HCT116 (cell line): Measurements from ENCODE around the gene PGBD4.

Experiments used
- CEBPB ChIP-seq: IDR thresholded peaks from 2 replicates; pipeline ENCODE4 v1.6.1; 2012; ENCODE audit warnings: low read depth
- ELF1 ChIP-seq: IDR thresholded peaks from 2 replicates; pipeline ENCODE4 v1.6.1; 2012; ENCODE audit warnings: low read depth, borderline replicate concordance
- EZH2 ChIP-seq: fragments of 200-600 bp; sonication (generic); IDR thresholded peaks from 2 replicates; pipeline ENCODE4 v1.6.1; 2017; ENCODE audit warnings: antibody characterized with exemption, mixed run types
- FOSL1 ChIP-seq: IDR thresholded peaks from 2 replicates; pipeline ENCODE4 v1.6.1; 2012; ENCODE audit warnings: low read depth
- JUND ChIP-seq: IDR thresholded peaks from 2 replicates; pipeline ENCODE4 v1.6.1; 2012
- POLR2A ChIP-seq: IDR thresholded peaks from 2 replicates; pipeline ENCODE4 v1.7.0; 2011; ENCODE audit warnings: borderline replicate concordance; ENCODE audit not compliant: insufficient read depth, insufficient read length; ENCODE audit errors: extremely low read depth
- SIN3A ChIP-seq: IDR thresholded peaks from 2 replicates; pipeline ENCODE4 v1.6.1; 2012; ENCODE audit warnings: low read depth
- ZNF274 ChIP-seq: fragments of 200-500 bp; sonication (Bioruptor generic); IDR thresholded peaks from 2 replicates; pipeline ENCODE4 v1.6.1; 2014; ENCODE audit warnings: mild to moderate bottlenecking, low read depth, low read length, inconsistent platforms
- TF ChIP-seq, protein P1 (sequence below), 3 experiments: fragments of 200-600 bp in 1 of 3; sonication (generic) in 1 of 3; IDR thresholded peaks in 2 of 3; conservative IDR thresholded peaks in 1 of 3; 2 replicates each; pipeline ENCODE4 v1.5.1; 2012 to 2017; ENCODE audit warnings: low read depth in 2 of 3, low read length in 2 of 3, antibody characterized with exemption in 1 of 3, borderline replicate concordance in 1 of 3, control low read depth in 1 of 3, mild to moderate bottlenecking in 1 of 3, mixed read lengths in 1 of 3, mixed run types in 1 of 3, moderate library complexity in 1 of 3; ENCODE audit not compliant: insufficient read depth in 1 of 3
- TF ChIP-seq, protein P2 (sequence below): IDR thresholded peaks from 2 replicates; pipeline ENCODE4 v1.6.1; 2012

DNA sequence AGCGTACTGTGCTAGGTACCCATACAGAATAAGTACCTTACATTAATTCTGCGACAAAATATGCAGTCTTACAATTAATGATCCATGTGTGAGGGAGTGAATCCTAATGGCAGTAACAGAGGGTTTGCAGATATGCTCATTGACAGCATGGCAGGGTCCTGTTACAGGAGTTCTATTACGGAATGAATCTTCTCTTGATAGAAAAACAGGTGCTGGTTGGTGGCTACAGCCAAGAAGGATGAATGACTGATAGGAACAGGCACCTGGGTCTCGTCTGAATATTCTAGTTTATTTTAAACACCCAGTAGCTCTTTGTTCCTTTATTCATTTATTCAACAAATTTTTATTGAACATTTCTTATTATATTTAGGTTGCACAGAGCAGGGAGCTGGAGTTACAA is 22.8 kb downstream of the PGBD4 start:
- TF ChIP-seq, protein P1, sequence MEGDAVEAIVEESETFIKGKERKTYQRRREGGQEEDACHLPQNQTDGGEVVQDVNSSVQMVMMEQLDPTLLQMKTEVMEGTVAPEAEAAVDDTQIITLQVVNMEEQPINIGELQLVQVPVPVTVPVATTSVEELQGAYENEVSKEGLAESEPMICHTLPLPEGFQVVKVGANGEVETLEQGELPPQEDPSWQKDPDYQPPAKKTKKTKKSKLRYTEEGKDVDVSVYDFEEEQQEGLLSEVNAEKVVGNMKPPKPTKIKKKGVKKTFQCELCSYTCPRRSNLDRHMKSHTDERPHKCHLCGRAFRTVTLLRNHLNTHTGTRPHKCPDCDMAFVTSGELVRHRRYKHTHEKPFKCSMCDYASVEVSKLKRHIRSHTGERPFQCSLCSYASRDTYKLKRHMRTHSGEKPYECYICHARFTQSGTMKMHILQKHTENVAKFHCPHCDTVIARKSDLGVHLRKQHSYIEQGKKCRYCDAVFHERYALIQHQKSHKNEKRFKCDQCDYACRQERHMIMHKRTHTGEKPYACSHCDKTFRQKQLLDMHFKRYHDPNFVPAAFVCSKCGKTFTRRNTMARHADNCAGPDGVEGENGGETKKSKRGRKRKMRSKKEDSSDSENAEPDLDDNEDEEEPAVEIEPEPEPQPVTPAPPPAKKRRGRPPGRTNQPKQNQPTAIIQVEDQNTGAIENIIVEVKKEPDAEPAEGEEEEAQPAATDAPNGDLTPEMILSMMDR (IDR thresholded peaks at IDR 0.05 in 2 of 3, conservative IDR thresholded peaks at IDR 0.05 in 1 of 3; ENCODE audit: borderline replicate concordance in 1 of 3, insufficient read depth in 1 of 3, low read depth in 2 of 3, low read length in 2 of 3) = no peak
- TF ChIP-seq ELF1 (no peak), FOSL1 (no peak), CEBPB (no peak), POLR2A (no peak), EZH2 (no peak), ZNF274 (no peak), JUND (no peak), SIN3A (no peak)
- TF ChIP-seq, protein P2, sequence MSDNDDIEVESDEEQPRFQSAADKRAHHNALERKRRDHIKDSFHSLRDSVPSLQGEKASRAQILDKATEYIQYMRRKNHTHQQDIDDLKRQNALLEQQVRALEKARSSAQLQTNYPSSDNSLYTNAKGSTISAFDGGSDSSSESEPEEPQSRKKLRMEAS = no peak
